Kidney epithelial cell (primary cell): ENCODE results near the gene C13orf46. TPM values are rescaled to one million over a fixed set of nuclear protein-coding genes. Genes with fewer than 3 reads are reported as not detected.

ENCODE experiments used
- DNase-seq: peaks from one replicate; pipeline ENCODE4 v3.0.0-alpha.2; 2010; ENCODE audit warnings: low read depth
- H3K27me3 ChIP-seq: 2 replicates; pipeline ENCODE4 v1.6.0; 2011; ENCODE audit warnings: low read length; ENCODE audit not compliant: control insufficient read depth, insufficient read depth
- H3K36me3 ChIP-seq: 2 replicates; pipeline ENCODE4 v1.5.1; 2011; ENCODE audit warnings: low read length; ENCODE audit not compliant: control insufficient read depth, insufficient read depth
- H3K4me3 ChIP-seq: 2 replicates; pipeline ENCODE4 v1.5.1; 2011; ENCODE audit warnings: low read depth, mild to moderate bottlenecking, control low read depth, low read length
- CTCF ChIP-seq: IDR thresholded peaks from 2 replicates; pipeline ENCODE4 v1.5.1; 2011; ENCODE audit warnings: mild to moderate bottlenecking, moderate library complexity, low read length, control low read depth, inconsistent platforms; ENCODE audit not compliant: insufficient read depth, poor library complexity, severe bottlenecking
- total RNA-seq: library from RNA; depleted of rRNA; stranded (reverse); fragments of >200 nt; gene quantifications from 2 replicates; pipeline ENCODE4 v1.2.3, GENCODE V29; 2015

C13orf46 gene
- total RNA-seq, 1 donor from 2014 or later, result 0.04 TPM

- Histone ChIP-seq H3K4me3 (no peak overlapping the region), H3K36me3 (no peaks in the 10 kb centered on the region), H3K27me3 (peaks cover 5% of the 10 kb centered on the region)
- TF ChIP-seq CTCF, result no peak
- no peak for DNase-seq
Measured at GRCh38 chr13:113941571-113942191, 32.2 kb downstream of the C13orf46 start.

- TF ChIP-seq CTCF, result no peak
Measured at GRCh38 chr13:113939944-113940297, 34.0 kb downstream of the C13orf46 start.

GRCh38 chr13:113939129-113939943 is 34.5 kb downstream of the C13orf46 start:
- H3K36me3 ChIP-seq, result no peaks in the 10 kb centered on the region
- DNase-seq, result no peak
- no peak for TF ChIP-seq CTCF
- H3K4me3 ChIP-seq, result no peak overlapping the region
- H3K27me3 ChIP-seq, result peaks cover 5% of the 10 kb centered on the region

More at GRCh38 chr13:113939944-113940297, 34.0 kb downstream of the C13orf46 start:
- no peak for DNase-seq
- no peaks in the 10 kb centered on the region for H3K36me3 ChIP-seq
- H3K27me3 ChIP-seq, result peaks cover 5% of the 10 kb centered on the region
- H3K4me3 ChIP-seq, result no peak overlapping the region

- no peak for DNase-seq
- Histone ChIP-seq H3K27me3 (peaks cover 5% of the 10 kb centered on the region), H3K4me3 (no peak overlapping the region), H3K36me3 (no peaks in the 10 kb centered on the region)
- no peak for TF ChIP-seq CTCF
Measured at GRCh38 chr13:113938716-113939115, 35.2 kb downstream of the C13orf46 start.

- TF ChIP-seq CTCF, result no peak
- Histone ChIP-seq H3K36me3 (no peaks in the 10 kb centered on the region), H3K4me3 (no peak overlapping the region), H3K27me3 (peaks cover 5% of the 10 kb centered on the region)
- no peak for DNase-seq
Measured at GRCh38 chr13:113938246-113938645, 35.6 kb downstream of the C13orf46 start.
